CD14-positive monocyte (primary cell): Measurements from ENCODE around the gene MORN5. TPM values are rescaled to one million over a fixed set of nuclear protein-coding genes. Genes with fewer than 3 reads are reported as not detected.

Experiments
- DNase-seq, 3 donors: peaks; one replicate each; pipeline ENCODE4 v3.0.0-alpha.2; 2011 to 2022
- H2AFZ ChIP-seq: 2 replicates; pipeline ENCODE4 v1.6.0; 2012; ENCODE audit warnings: mild to moderate bottlenecking, low read depth, low read length, inconsistent platforms; ENCODE audit not compliant: insufficient read depth, poor library complexity, severe bottlenecking
- H3K27ac ChIP-seq, 2 donors: 1 replicate in 1 of 2; 2 replicates in 1 of 2; pipeline ENCODE4 v1.5.1; 2012 to 2013; ENCODE audit warnings: low read length in 2 of 2, control low read depth in 1 of 2, inconsistent platforms in 1 of 2, low read depth in 1 of 2, mild to moderate bottlenecking in 1 of 2
- H3K27me3 ChIP-seq, 2 donors: one replicate each; pipeline versions ENCODE4 v1.6.0 to v1.6.1; 2011 to 2013; ENCODE audit warnings: low read length in 2 of 2; ENCODE audit not compliant: control insufficient read depth in 2 of 2, insufficient read depth in 2 of 2
- H3K36me3 ChIP-seq, 2 donors: replicated peaks in 1 of 2; 1 replicate in 1 of 2; 2 replicates in 1 of 2; pipeline versions ENCODE4 v1.5.1 to v1.6.1; 2012 to 2013; ENCODE audit warnings: low read length in 2 of 2, control low read depth in 1 of 2, inconsistent platforms in 1 of 2, mild to moderate bottlenecking in 1 of 2; ENCODE audit not compliant: insufficient read depth in 2 of 2, control insufficient read depth in 1 of 2
- H3K4me1 ChIP-seq, 2 donors: 1 replicate in 1 of 2; 2 replicates in 1 of 2; pipeline versions ENCODE4 v1.5.1 to v1.6.1; 2012 to 2013; ENCODE audit warnings: low read length in 2 of 2, control low read depth in 1 of 2, inconsistent platforms in 1 of 2, mild to moderate bottlenecking in 1 of 2, moderate library complexity in 1 of 2; ENCODE audit not compliant: insufficient read depth in 2 of 2, control insufficient read depth in 1 of 2
- H3K4me2 ChIP-seq: replicated peaks from 2 replicates; pipeline ENCODE3; 2012; ENCODE audit warnings: low read length, moderate library complexity, mild to moderate bottlenecking; ENCODE audit not compliant: poor library complexity, severe bottlenecking; ENCODE audit errors: extremely low read depth
- H3K4me3 ChIP-seq, 3 experiments: fragments of 200-600 bp in 1 of 3; sonication (generic) in 1 of 3; replicated peaks in 1 of 3; 1 replicate in 2 of 3; 2 replicates in 1 of 3; pipeline ENCODE4 v1.5.1; 2011 to 2013; ENCODE audit warnings: low read length in 3 of 3, mild to moderate bottlenecking in 3 of 3, control low read depth in 2 of 3, low read depth in 2 of 3, inconsistent platforms in 1 of 3, moderate library complexity in 1 of 3
- H3K79me2 ChIP-seq: 2 replicates; pipeline ENCODE4 v1.6.0; 2012; ENCODE audit warnings: mild to moderate bottlenecking, control low read depth, inconsistent platforms, low read length, moderate library complexity; ENCODE audit not compliant: insufficient read depth
- H3K9ac ChIP-seq: 2 replicates; pipeline ENCODE4 v1.6.0; 2017; ENCODE audit warnings: low read length, mild to moderate bottlenecking; ENCODE audit not compliant: insufficient read depth, poor library complexity, severe bottlenecking
- H3K9me3 ChIP-seq, 2 donors: replicated peaks in 1 of 2; 1 replicate in 1 of 2; 2 replicates in 1 of 2; pipeline versions ENCODE4 v1.5.1 to v1.6.1; 2012 to 2013; ENCODE audit warnings: low read length in 2 of 2, control low read depth in 1 of 2; ENCODE audit not compliant: control insufficient read depth in 1 of 2, insufficient read depth in 1 of 2
- H4K20me1 ChIP-seq: 2 replicates; pipeline ENCODE4 v1.6.0; 2012; ENCODE audit warnings: mild to moderate bottlenecking, low read length, control low read depth, moderate library complexity; ENCODE audit not compliant: insufficient read depth
- H3K27ac Mint-ChIP-seq, 7 donors: one replicate each; pipeline ENCODE4 v1.8.0; 2020; ENCODE audit warnings: mild to moderate bottlenecking in 7 of 7, mixed read lengths in 7 of 7, moderate library complexity in 6 of 7, inconsistent platforms in 2 of 7
- H3K27me3 Mint-ChIP-seq, 3 donors: one replicate each; pipeline ENCODE4 v1.8.0; 2021 to 2022; ENCODE audit warnings: low read depth in 3 of 3, mild to moderate bottlenecking in 3 of 3, mixed read lengths in 3 of 3, moderate library complexity in 3 of 3, inconsistent platforms in 1 of 3
- H3K36me3 Mint-ChIP-seq, 2 donors: one replicate each; pipeline ENCODE4 v1.8.0; 2020; ENCODE audit warnings: mixed read lengths in 2 of 2, inconsistent platforms in 1 of 2, mild to moderate bottlenecking in 1 of 2
- H3K4me1 Mint-ChIP-seq: one replicate; pipeline ENCODE4 v1.8.0; 2020; ENCODE audit warnings: mild to moderate bottlenecking, mixed read lengths
- H3K4me3 Mint-ChIP-seq, 2 donors: one replicate each; pipeline ENCODE4 v1.8.0; 2020; ENCODE audit warnings: mild to moderate bottlenecking in 2 of 2, mixed read lengths in 2 of 2, moderate library complexity in 1 of 2
- H3K9me3 Mint-ChIP-seq, 7 donors: one replicate each; pipeline ENCODE4 v1.8.0; 2020 to 2022; ENCODE audit warnings: mixed read lengths in 7 of 7, mild to moderate bottlenecking in 6 of 7, moderate library complexity in 6 of 7, inconsistent platforms in 2 of 7
- WGBS: methylation state at CpG from one replicate; pipeline ENCODE4 v1.1.5; 2013; ENCODE audit warnings: missing lambda C conversion rate; ENCODE audit not compliant: insufficient coverage; 5-methylcytosine and 5-hydroxymethylcytosine counted together
- intact Hi-C, 2 donors: fragments of 100-400 bp; cut with micrococcal nuclease; formaldehyde crosslinking; loops; one replicate each; pipeline versions ENCODE4 v1.15.0 to v1.15.1; 2023
- polyA plus RNA-seq, 3 donors: library from polyadenylated mRNA; depleted of rRNA in 1 of 3; unstranded in 2 of 3; stranded (reverse) in 1 of 3; fragments of 300-500 nt in 2 of 3; fragments of >200 nt in 1 of 3; fragmentation: Illumina TruSeq in 2 of 3; gene quantifications; 1 replicate in 2 of 3; 2 replicates in 1 of 3; pipeline ENCODE4 v1.2.3, GENCODE V29; 2012 to 2021
- TF ChIP-seq, protein P1 (sequence below): fragments of 200-600 bp; IDR thresholded peaks from one replicate; pipeline ENCODE4 v1.8.0; 2022; ENCODE audit warnings: antibody characterized with exemption, mild to moderate bottlenecking

Gene MORN5
- polyA plus RNA-seq, 3 donors: not detected

DNA sequence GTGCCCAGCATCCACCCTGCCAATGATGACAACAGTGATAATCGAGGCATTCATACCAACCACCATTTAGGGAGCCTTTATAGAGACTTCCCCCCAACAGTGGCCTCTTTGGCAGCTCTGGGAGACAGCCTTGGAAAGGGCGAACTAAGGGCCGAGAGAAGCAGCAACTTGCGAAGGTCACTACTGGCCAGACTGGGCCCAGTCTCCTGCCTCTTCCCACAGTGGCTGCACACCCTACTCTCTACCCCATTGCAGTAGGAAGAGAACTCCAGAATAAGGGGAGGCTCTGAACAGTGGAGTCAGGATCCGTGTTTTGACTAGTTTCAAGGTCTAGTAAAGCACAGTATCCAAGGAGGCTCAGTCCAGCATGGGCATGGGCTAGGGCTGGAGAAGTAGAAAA is 63.7 kb downstream of the MORN5 start:
- no peaks in the 10 kb centered on the region for H4K20me1 ChIP-seq
- no peaks in the 10 kb centered on the region for H3K79me2 ChIP-seq
- H3K4me1 ChIP-seq: peaks cover 13 to 16% of the 10 kb centered on the region in 2 donors
- no peaks in the 10 kb centered on the region for H3K36me3 ChIP-seq
- no peak overlapping the region for H3K4me2 ChIP-seq
- no peak overlapping the region for H3K27ac ChIP-seq
- Mint-ChIP-seq H3K27me3 (peaks cover 68 to 88% (median 77%) of the 10 kb centered on the region in 3 donors), H3K9me3 (peaks cover 3 to 25% (median 16%) of the 10 kb centered on the region in 7 donors), H3K4me1 (peaks cover 40% of the 10 kb centered on the region), H3K36me3 (peaks cover 0 to 5% of the 10 kb centered on the region in 2 donors), H3K4me3 (peak overlapping the region; percentile 62 to 83), H3K27ac (peak overlapping the region in 1 of 7 donors; percentile 26)
- H3K9ac ChIP-seq: no peak overlapping the region
- 100% methylated on average over 4 of the region's 5 CpGs for WGBS
- peaks cover 37 to 68% of the 10 kb centered on the region in 2 donors for H3K27me3 ChIP-seq
- TF ChIP-seq, protein P1, sequence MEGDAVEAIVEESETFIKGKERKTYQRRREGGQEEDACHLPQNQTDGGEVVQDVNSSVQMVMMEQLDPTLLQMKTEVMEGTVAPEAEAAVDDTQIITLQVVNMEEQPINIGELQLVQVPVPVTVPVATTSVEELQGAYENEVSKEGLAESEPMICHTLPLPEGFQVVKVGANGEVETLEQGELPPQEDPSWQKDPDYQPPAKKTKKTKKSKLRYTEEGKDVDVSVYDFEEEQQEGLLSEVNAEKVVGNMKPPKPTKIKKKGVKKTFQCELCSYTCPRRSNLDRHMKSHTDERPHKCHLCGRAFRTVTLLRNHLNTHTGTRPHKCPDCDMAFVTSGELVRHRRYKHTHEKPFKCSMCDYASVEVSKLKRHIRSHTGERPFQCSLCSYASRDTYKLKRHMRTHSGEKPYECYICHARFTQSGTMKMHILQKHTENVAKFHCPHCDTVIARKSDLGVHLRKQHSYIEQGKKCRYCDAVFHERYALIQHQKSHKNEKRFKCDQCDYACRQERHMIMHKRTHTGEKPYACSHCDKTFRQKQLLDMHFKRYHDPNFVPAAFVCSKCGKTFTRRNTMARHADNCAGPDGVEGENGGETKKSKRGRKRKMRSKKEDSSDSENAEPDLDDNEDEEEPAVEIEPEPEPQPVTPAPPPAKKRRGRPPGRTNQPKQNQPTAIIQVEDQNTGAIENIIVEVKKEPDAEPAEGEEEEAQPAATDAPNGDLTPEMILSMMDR: no peak
- DNase-seq: no peak
- no peak overlapping the region for H2AFZ ChIP-seq
- intact Hi-C loops: no loop called here
- no peak overlapping the region for H3K4me3 ChIP-seq
- H3K9me3 ChIP-seq: peaks cover 0 to 31% of the 10 kb centered on the region in 2 donors

DNA sequence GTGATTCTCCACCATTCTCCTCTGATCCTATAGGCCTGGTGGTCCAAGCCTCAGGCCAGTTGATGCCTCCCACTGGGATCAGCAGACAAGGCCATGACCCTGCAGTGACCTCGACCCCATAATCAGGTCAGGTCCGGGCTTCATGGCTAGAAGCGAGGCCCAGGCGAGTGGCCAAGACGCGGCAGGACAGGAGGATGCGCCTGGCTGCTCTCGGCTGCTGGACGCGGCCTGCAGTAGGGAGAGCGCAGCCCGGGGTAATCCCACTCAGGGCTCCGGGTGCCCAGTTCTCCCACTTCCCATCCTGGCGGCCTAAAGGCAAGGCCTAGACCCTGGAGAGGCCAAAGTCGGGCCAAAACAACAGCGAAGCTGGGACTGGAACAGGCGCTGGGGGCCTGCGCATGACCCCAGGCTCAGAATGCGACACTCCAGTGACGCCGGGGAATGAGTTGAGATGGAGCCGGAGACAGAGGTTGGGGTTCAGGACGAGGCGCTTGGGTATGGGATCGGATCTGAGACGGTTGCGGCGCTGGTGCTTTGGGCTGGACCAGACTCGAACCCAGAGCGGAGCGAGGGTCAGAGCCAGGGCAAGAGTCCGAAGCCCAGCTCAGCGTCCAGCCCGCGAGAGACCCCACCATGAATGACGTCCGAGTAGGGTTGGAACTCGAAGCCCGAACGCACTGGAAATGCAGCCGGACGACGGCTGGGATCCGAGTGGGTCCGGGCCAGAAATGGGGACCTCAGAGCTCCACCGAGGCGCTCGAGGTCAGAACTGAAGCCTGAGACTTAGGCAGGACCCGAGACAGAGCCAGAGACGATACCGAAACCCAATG is 65.8 kb downstream of the MORN5 start:
- H3K36me3 Mint-ChIP-seq: no peaks in the 10 kb centered on the region
- H3K4me2 ChIP-seq: no peak overlapping the region
- H3K4me1 Mint-ChIP-seq: peaks cover 19% of the 10 kb centered on the region
- no peaks in the 10 kb centered on the region for H3K36me3 ChIP-seq
- no peak for DNase-seq
- H3K27me3 ChIP-seq: peaks cover 37 to 65% of the 10 kb centered on the region in 2 donors
- H3K4me1 ChIP-seq: peaks cover 0 to 6% of the 10 kb centered on the region in 2 donors
- H3K9me3 ChIP-seq: peaks cover 0 to 24% of the 10 kb centered on the region in 2 donors
- TF ChIP-seq, protein P1: no peak
- H3K27ac ChIP-seq: no peak overlapping the region
- no peak overlapping the region for H2AFZ ChIP-seq
- 93% methylated on average over 50 of the region's 51 CpGs for WGBS
- peaks cover 0 to 16% (median 7%) of the 10 kb centered on the region in 7 donors for H3K9me3 Mint-ChIP-seq
- H4K20me1 ChIP-seq: no peaks in the 10 kb centered on the region
- intact Hi-C loops: no loop called here
- H3K27me3 Mint-ChIP-seq: peaks cover 47 to 67% (median 57%) of the 10 kb centered on the region in 3 donors
- no peak overlapping the region for H3K27ac Mint-ChIP-seq
- peak overlapping the region in 1 of 2 donors; percentile 74 for H3K4me3 Mint-ChIP-seq
- H3K9ac ChIP-seq: no peak overlapping the region
- no peak overlapping the region for H3K4me3 ChIP-seq
- H3K79me2 ChIP-seq: no peaks in the 10 kb centered on the region
